ENCODE data around the gene KL.

KL gene

GRCh38 chr13:33016414-33017322 lies at the start of gene KL:
TSS of gene KL (plus strand) at chr13:33016423. CDS start at chr13:33016441, 18 bp downstream.
- Histone ChIP-seq H3K9ac (ENCODE audit: low read depth in 1 of 2, low read length in 2 of 2) (peak within 1 kb of the TSS; percentile 18 to 79), H3K27ac (ENCODE audit: low read depth, low read length) (peak within 1 kb of the TSS; percentile 71), H3K4me3 (ENCODE audit: low read depth in 1 of 2, low read length in 2 of 2) (peak within 1 kb of the TSS; percentile 71 to 76), H3K4me1 (ENCODE audit: control insufficient read depth in 1 of 2, insufficient read depth in 2 of 2, low read length in 2 of 2) (peaks cover 6 to 12% of the 10 kb centered on the region in 2 donors), H3K9me3 (ENCODE audit: control insufficient read depth in 1 of 2, low read length in 2 of 2) (no peaks in the 10 kb centered on the region), H3K36me3 (ENCODE audit: control insufficient read depth in 1 of 2, insufficient read depth in 2 of 2, low read length in 2 of 2) (no peaks in the 10 kb centered on the region), H3K27me3 (ENCODE audit: control insufficient read depth in 1 of 2, insufficient read depth in 2 of 2, low read length in 2 of 2) (peaks cover 10 to 23% of the 10 kb centered on the region in 2 donors)

GRCh38 chr13:32967584-32968182 lies 48.5 kb upstream of the KL start:
- Histone ChIP-seq H3K4me3 (ENCODE audit: low read depth in 1 of 2, low read length in 2 of 2) (no peak overlapping the region), H3K27ac (ENCODE audit: low read depth, low read length) (no peak overlapping the region), H3K27me3 (ENCODE audit: control insufficient read depth in 1 of 2, insufficient read depth in 2 of 2, low read length in 2 of 2) (no peaks in the 10 kb centered on the region), H3K9me3 (ENCODE audit: control insufficient read depth in 1 of 2, low read length in 2 of 2) (no peaks in the 10 kb centered on the region), H3K4me1 (ENCODE audit: control insufficient read depth in 1 of 2, insufficient read depth in 2 of 2, low read length in 2 of 2) (no peaks in the 10 kb centered on the region), H3K9ac (ENCODE audit: low read depth in 1 of 2, low read length in 2 of 2) (no peak overlapping the region), H3K36me3 (ENCODE audit: control insufficient read depth in 1 of 2, insufficient read depth in 2 of 2, low read length in 2 of 2) (no peaks in the 10 kb centered on the region)

DNA sequence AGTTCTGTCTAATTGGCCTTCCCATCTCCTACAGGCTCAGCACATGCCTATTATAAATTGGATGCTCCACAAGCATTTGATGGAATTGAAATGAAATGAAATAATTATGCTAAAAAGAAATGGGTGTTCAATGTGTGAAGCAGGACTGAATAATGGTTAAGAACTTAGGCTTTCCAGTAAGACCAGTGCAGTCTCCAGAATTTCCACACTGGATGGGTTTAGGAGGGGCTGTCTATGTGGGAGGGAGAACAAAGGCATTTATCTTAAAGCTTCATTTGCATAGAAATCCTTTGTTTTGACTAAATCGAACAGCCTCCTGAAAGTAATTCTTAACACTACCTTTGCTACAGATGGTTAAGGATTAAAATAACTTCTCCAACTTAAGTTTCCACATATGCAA lies 47.9 kb upstream of the KL start:
- no peaks in the 10 kb centered on the region for H3K9me3 ChIP-seq (ENCODE audit: control insufficient read depth in 1 of 2, low read length in 2 of 2)
- no peaks in the 10 kb centered on the region for H3K27me3 ChIP-seq (ENCODE audit: control insufficient read depth in 1 of 2, insufficient read depth in 2 of 2, low read length in 2 of 2)
- no peaks in the 10 kb centered on the region for H3K4me1 ChIP-seq (ENCODE audit: control insufficient read depth in 1 of 2, insufficient read depth in 2 of 2, low read length in 2 of 2)
- no peak overlapping the region for H3K4me3 ChIP-seq (ENCODE audit: low read depth in 1 of 2, low read length in 2 of 2)
- H3K27ac ChIP-seq (ENCODE audit: low read depth, low read length) = no peak overlapping the region
- H3K9ac ChIP-seq (ENCODE audit: low read depth in 1 of 2, low read length in 2 of 2) = no peak overlapping the region
- no peaks in the 10 kb centered on the region for H3K36me3 ChIP-seq (ENCODE audit: control insufficient read depth in 1 of 2, insufficient read depth in 2 of 2, low read length in 2 of 2)

DNA sequence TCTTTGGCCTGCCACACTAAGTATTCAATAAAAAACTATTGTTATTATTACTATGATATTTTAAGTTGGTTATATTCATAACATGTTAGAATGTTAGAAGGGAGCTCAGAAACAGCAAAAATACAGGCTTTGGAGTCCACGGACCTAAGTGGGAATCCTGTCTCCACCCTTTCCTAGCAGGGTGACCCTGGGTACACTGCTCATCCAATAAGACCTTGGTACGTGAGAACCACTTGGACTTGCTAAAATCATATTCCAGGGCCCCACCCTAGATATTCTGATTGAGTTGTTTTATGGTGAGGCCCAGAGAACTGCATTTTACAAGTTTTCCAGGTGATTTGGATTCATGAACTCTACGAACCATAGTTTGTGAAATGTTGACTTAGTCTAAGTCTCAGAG lies 47.4 kb upstream of the KL start:
- Histone ChIP-seq H3K27me3 (ENCODE audit: control insufficient read depth in 1 of 2, insufficient read depth in 2 of 2, low read length in 2 of 2) (no peaks in the 10 kb centered on the region), H3K27ac (ENCODE audit: low read depth, low read length) (peak overlapping the region; percentile 65), H3K4me3 (ENCODE audit: low read depth in 1 of 2, low read length in 2 of 2) (no peak overlapping the region), H3K9me3 (ENCODE audit: control insufficient read depth in 1 of 2, low read length in 2 of 2) (no peaks in the 10 kb centered on the region), H3K36me3 (ENCODE audit: control insufficient read depth in 1 of 2, insufficient read depth in 2 of 2, low read length in 2 of 2) (no peaks in the 10 kb centered on the region), H3K9ac (ENCODE audit: low read depth in 1 of 2, low read length in 2 of 2) (no peak overlapping the region), H3K4me1 (ENCODE audit: control insufficient read depth in 1 of 2, insufficient read depth in 2 of 2, low read length in 2 of 2) (no peaks in the 10 kb centered on the region)

DNA sequence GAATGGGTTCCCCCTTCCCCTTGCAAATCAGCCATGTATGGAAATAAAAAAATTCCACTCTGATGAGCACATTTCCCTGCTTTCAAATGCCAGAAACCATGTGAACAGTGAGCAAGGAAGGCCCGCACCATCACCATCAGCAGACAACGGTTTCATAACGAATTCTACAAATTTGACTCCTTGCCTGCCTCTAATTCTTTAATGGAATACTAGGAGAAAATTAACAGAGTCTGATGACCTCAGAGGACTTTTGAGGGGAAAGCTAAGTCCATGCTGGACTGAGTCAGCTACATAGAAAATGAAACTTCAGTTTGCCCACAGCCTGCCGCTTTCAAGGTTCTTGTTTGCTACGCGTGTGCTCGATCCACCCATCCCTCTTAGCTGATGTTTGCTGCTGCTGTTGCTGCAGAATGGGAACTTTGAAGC lies 46.7 kb upstream of the KL start:
- Histone ChIP-seq H3K4me1 (ENCODE audit: control insufficient read depth in 1 of 2, insufficient read depth in 2 of 2, low read length in 2 of 2) (no peaks in the 10 kb centered on the region), H3K27ac (ENCODE audit: low read depth, low read length) (peak overlapping the region; percentile 65), H3K4me3 (ENCODE audit: low read depth in 1 of 2, low read length in 2 of 2) (no peak overlapping the region), H3K9ac (ENCODE audit: low read depth in 1 of 2, low read length in 2 of 2) (no peak overlapping the region), H3K9me3 (ENCODE audit: control insufficient read depth in 1 of 2, low read length in 2 of 2) (no peaks in the 10 kb centered on the region), H3K36me3 (ENCODE audit: control insufficient read depth in 1 of 2, insufficient read depth in 2 of 2, low read length in 2 of 2) (no peaks in the 10 kb centered on the region), H3K27me3 (ENCODE audit: control insufficient read depth in 1 of 2, insufficient read depth in 2 of 2, low read length in 2 of 2) (no peaks in the 10 kb centered on the region)

DNA sequence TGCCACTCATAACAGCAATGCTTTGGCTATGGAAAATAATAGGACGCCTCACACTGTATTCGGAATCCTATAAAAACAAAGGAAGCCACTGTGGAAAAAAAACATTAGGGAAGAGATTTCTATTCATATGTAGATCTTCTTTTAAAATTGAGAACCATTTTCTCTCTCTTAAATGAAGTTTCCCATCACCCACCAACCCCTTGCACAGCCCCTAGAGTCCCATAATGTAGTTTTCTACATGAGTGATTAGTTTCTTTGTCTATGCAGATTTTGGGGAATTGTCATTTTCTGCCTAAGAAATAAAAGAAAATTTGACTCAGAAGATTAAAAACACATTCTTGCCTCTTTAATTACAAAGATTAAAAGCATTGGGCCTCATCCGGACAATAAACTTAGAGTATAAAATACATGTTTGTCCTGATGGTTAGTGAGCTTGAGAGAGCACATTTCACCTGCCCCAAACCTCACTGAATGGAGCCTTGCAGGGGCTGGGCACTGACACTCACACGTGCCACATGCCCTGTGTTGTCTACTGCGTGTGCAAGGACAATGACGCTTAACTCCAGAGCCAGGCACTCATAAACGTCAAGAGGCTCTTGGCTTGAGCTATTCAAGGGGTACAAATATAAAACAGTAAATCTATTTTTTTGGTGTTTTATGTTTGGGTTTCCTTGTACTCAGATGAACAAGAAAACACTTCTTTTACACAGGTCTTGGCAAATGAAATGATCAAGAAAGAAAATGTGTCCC lies 40.0 kb upstream of the KL start:
- Histone ChIP-seq H3K9ac (ENCODE audit: low read depth in 1 of 2, low read length in 2 of 2) (no peak overlapping the region), H3K36me3 (ENCODE audit: control insufficient read depth in 1 of 2, insufficient read depth in 2 of 2, low read length in 2 of 2) (no peaks in the 10 kb centered on the region), H3K9me3 (ENCODE audit: control insufficient read depth in 1 of 2, low read length in 2 of 2) (no peaks in the 10 kb centered on the region), H3K4me1 (ENCODE audit: control insufficient read depth in 1 of 2, insufficient read depth in 2 of 2, low read length in 2 of 2) (no peaks in the 10 kb centered on the region), H3K4me3 (ENCODE audit: low read depth in 1 of 2, low read length in 2 of 2) (no peak overlapping the region), H3K27me3 (ENCODE audit: control insufficient read depth in 1 of 2, insufficient read depth in 2 of 2, low read length in 2 of 2) (no peaks in the 10 kb centered on the region), H3K27ac (ENCODE audit: low read depth, low read length) (no peak overlapping the region)

DNA sequence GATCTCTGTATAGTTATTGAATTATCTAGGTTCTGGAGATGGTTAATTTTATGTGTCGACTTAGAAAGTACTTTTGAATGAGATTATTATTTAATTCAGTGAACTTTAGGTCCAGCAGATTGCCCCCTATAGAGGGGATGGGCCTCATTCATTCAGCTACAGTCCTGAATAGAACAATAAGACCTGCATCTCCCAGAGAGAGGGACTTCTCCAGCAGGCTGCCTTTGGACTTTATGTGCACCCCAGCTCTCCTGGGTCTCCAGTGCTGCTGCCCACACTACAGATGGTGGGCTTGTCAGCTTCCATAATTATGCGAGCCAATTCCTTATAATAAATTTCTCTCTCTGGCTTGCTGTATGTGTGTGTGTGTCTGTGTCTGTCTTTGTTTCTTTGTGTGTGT lies 39.3 kb upstream of the KL start:
- Histone ChIP-seq H3K9ac (ENCODE audit: low read depth in 1 of 2, low read length in 2 of 2) (no peak overlapping the region), H3K27me3 (ENCODE audit: control insufficient read depth in 1 of 2, insufficient read depth in 2 of 2, low read length in 2 of 2) (no peaks in the 10 kb centered on the region), H3K4me1 (ENCODE audit: control insufficient read depth in 1 of 2, insufficient read depth in 2 of 2, low read length in 2 of 2) (no peaks in the 10 kb centered on the region), H3K9me3 (ENCODE audit: control insufficient read depth in 1 of 2, low read length in 2 of 2) (no peaks in the 10 kb centered on the region), H3K36me3 (ENCODE audit: control insufficient read depth in 1 of 2, insufficient read depth in 2 of 2, low read length in 2 of 2) (no peaks in the 10 kb centered on the region), H3K27ac (ENCODE audit: low read depth, low read length) (no peak overlapping the region), H3K4me3 (ENCODE audit: low read depth in 1 of 2, low read length in 2 of 2) (no peak overlapping the region)

DNA sequence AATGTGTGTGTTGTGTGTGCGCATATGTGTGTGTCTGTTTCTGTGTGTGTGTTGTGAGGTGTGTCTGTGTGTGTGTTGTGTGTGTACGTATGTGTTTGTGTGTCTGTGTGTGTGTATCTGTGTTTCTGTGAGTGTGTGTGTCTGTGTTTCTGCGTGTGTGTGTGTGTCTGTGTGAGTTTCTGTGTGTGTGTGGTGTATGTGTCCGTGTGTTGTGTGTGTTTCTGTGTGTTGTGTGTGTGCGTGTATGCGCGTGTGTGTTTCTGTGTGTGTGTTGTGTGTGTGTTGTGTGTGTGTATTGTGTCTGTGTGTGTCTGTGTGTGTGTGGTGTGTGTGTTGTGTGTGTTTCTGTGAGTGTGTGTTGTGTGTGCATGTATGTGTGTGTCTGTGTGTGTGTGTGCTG lies 38.9 kb upstream of the KL start:
- Histone ChIP-seq H3K9me3 (ENCODE audit: control insufficient read depth in 1 of 2, low read length in 2 of 2) (no peaks in the 10 kb centered on the region), H3K4me1 (ENCODE audit: control insufficient read depth in 1 of 2, insufficient read depth in 2 of 2, low read length in 2 of 2) (no peaks in the 10 kb centered on the region), H3K27ac (ENCODE audit: low read depth, low read length) (no peak overlapping the region), H3K9ac (ENCODE audit: low read depth in 1 of 2, low read length in 2 of 2) (no peak overlapping the region), H3K36me3 (ENCODE audit: control insufficient read depth in 1 of 2, insufficient read depth in 2 of 2, low read length in 2 of 2) (no peaks in the 10 kb centered on the region), H3K4me3 (ENCODE audit: low read depth in 1 of 2, low read length in 2 of 2) (no peak overlapping the region), H3K27me3 (ENCODE audit: control insufficient read depth in 1 of 2, insufficient read depth in 2 of 2, low read length in 2 of 2) (no peaks in the 10 kb centered on the region)

GRCh38 chr13:32978278-32978677 lies 37.9 kb upstream of the KL start:
- Histone ChIP-seq H3K9me3 (ENCODE audit: control insufficient read depth in 1 of 2, low read length in 2 of 2) (no peaks in the 10 kb centered on the region), H3K36me3 (ENCODE audit: control insufficient read depth in 1 of 2, insufficient read depth in 2 of 2, low read length in 2 of 2) (no peaks in the 10 kb centered on the region), H3K4me3 (ENCODE audit: low read depth in 1 of 2, low read length in 2 of 2) (no peak overlapping the region), H3K4me1 (ENCODE audit: control insufficient read depth in 1 of 2, insufficient read depth in 2 of 2, low read length in 2 of 2) (no peaks in the 10 kb centered on the region), H3K9ac (ENCODE audit: low read depth in 1 of 2, low read length in 2 of 2) (no peak overlapping the region), H3K27me3 (ENCODE audit: control insufficient read depth in 1 of 2, insufficient read depth in 2 of 2, low read length in 2 of 2) (no peaks in the 10 kb centered on the region), H3K27ac (ENCODE audit: low read depth, low read length) (no peak overlapping the region)

- H3K27ac ChIP-seq (ENCODE audit: low read depth, low read length) = no peak overlapping the region
- H3K9ac ChIP-seq (ENCODE audit: low read depth in 1 of 2, low read length in 2 of 2) = no peak overlapping the region
- no peaks in the 10 kb centered on the region for H3K9me3 ChIP-seq (ENCODE audit: control insufficient read depth in 1 of 2, low read length in 2 of 2)
- H3K4me3 ChIP-seq (ENCODE audit: low read depth in 1 of 2, low read length in 2 of 2) = no peak overlapping the region
- no peaks in the 10 kb centered on the region for H3K4me1 ChIP-seq (ENCODE audit: control insufficient read depth in 1 of 2, insufficient read depth in 2 of 2, low read length in 2 of 2)
- H3K36me3 ChIP-seq (ENCODE audit: control insufficient read depth in 1 of 2, insufficient read depth in 2 of 2, low read length in 2 of 2) = no peaks in the 10 kb centered on the region
- no peaks in the 10 kb centered on the region for H3K27me3 ChIP-seq (ENCODE audit: control insufficient read depth in 1 of 2, insufficient read depth in 2 of 2, low read length in 2 of 2)
Observed at GRCh38 chr13:32983058-32983457, 33.2 kb upstream of the KL start.
